CD4-positive, alpha-beta memory T cell (primary cell): ENCODE results near the gene SUMF1. TPM values are rescaled to one million over a fixed set of nuclear protein-coding genes. Genes with fewer than 3 reads are reported as not detected.

Experiments used
- CTCF ChIA-PET: fragments of 350-600 bp; sonication (Branson Sonifier 250); formaldehyde crosslinking; loops from one replicate; lab custom pipeline; 2021; ENCODE audit warnings: inconsistent platforms; ENCODE audit not compliant: partially characterized antibody; lab: Charles Lee
- POLR2A ChIA-PET: fragments of 350-600 bp; sonication (Branson Sonifier 250); formaldehyde crosslinking; loops from one replicate; lab custom pipeline; 2021; ENCODE audit not compliant: partially characterized antibody; lab: Charles Lee
- DNase-seq, 5 donors: peaks; one replicate each; pipeline versions ENCODE4 v3.0.0 to v3.0.0-alpha.2; 2020 to 2022; ENCODE audit warnings: mixed read lengths in 1 of 5
- H3K27ac ChIP-seq: one replicate; pipeline ENCODE4 v1.7.0; 2013; ENCODE audit warnings: low read depth, low read length
- H3K27me3 ChIP-seq: 2 replicates; pipeline ENCODE4 v1.7.0; 2013; ENCODE audit warnings: mild to moderate bottlenecking, low read length, moderate library complexity; ENCODE audit not compliant: insufficient read depth
- H3K36me3 ChIP-seq: 2 replicates; pipeline ENCODE4 v1.7.0; 2013; ENCODE audit warnings: mild to moderate bottlenecking, low read length, moderate library complexity; ENCODE audit not compliant: insufficient read depth
- H3K4me1 ChIP-seq: 2 replicates; pipeline ENCODE4 v1.7.0; 2013; ENCODE audit warnings: mild to moderate bottlenecking, low read length, moderate library complexity; ENCODE audit not compliant: insufficient read depth
- H3K4me3 ChIP-seq, 2 donors: one replicate each; pipeline ENCODE4 v1.7.0; 2013; ENCODE audit warnings: low read length in 2 of 2, mild to moderate bottlenecking in 1 of 2
- H3K9me3 ChIP-seq, 2 donors: one replicate each; pipeline ENCODE4 v1.7.0; 2013; ENCODE audit warnings: low read length in 2 of 2, control low read depth in 1 of 2; ENCODE audit not compliant: control insufficient read depth in 1 of 2
- H3K27ac Mint-ChIP-seq, 7 donors: one replicate each; pipeline ENCODE4 v1.8.0; 2020 to 2021; ENCODE audit warnings: mixed read lengths in 7 of 7, mild to moderate bottlenecking in 6 of 7, inconsistent platforms in 3 of 7, moderate library complexity in 3 of 7
- H3K27me3 Mint-ChIP-seq, 2 donors: one replicate each; pipeline ENCODE4 v1.8.0; 2020 to 2021; ENCODE audit warnings: mixed read lengths in 2 of 2
- H3K36me3 Mint-ChIP-seq, 2 donors: one replicate each; pipeline ENCODE4 v1.8.0; 2020 to 2021; ENCODE audit warnings: mixed read lengths in 2 of 2, inconsistent platforms in 1 of 2, mild to moderate bottlenecking in 1 of 2
- H3K4me1 Mint-ChIP-seq, 4 donors: one replicate each; pipeline ENCODE4 v1.8.0; 2020 to 2021; ENCODE audit warnings: mixed read lengths in 4 of 4, mild to moderate bottlenecking in 1 of 4
- H3K4me3 Mint-ChIP-seq, 8 donors: one replicate each; pipeline ENCODE4 v1.8.0; 2020 to 2021; ENCODE audit warnings: mixed read lengths in 8 of 8, mild to moderate bottlenecking in 7 of 8, moderate library complexity in 6 of 8, inconsistent platforms in 3 of 8
- H3K9me3 Mint-ChIP-seq, 8 donors: one replicate each; pipeline ENCODE4 v1.8.0; 2020 to 2021; ENCODE audit warnings: mixed read lengths in 8 of 8, mild to moderate bottlenecking in 5 of 8, inconsistent platforms in 3 of 8, moderate library complexity in 1 of 8
- intact Hi-C: fragments of 100-400 bp; cut with micrococcal nuclease; formaldehyde crosslinking; loops from one replicate; pipeline ENCODE4 v1.15.1; 2023
- polyA plus RNA-seq, 2 donors: library from polyadenylated mRNA; unstranded; fragments of 300-500 nt; fragmentation: Illumina TruSeq; gene quantifications; one replicate each; pipeline ENCODE4 v1.2.3, GENCODE V29; 2021
- total RNA-seq, 2 experiments: library from RNA; stranded (reverse); gene quantifications; one replicate each; pipeline ENCODE4 v1.2.3, GENCODE V29; 2021

Gene SUMF1
- total and polyA plus RNA-seq, 4 experiments from 2014 or later = 13.9 to 38.3 (median 22.3) TPM

DNA sequence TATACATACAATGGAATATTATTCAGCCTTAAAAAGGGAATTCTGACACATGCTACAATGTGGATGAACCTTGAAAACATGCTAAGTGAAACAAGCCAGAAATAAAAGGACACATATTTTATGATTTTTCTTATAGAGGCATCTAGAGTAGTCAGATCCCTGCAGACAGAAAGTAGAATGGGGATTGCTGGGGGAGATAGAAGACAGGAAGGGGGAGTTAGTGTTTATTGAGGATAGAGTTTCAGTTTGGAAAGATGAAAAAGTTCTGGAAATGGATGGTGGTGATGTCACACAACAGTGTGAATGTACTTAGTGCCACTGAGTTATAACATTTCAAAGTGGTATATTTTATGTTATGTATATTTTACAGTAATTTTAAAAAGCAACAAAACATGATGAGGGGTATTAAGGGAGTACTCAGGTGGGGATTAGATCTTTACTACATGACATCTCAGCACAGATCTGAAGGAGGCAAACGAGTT is 30.8 kb upstream of the SUMF1 start:
- ChIA-PET POLR2A (no interaction called here), CTCF (no interaction called here)
- Mint-ChIP-seq H3K4me1 (peaks cover 30 to 47% (median 36%) of the 10 kb centered on the region in 4 donors), H3K9me3 (no peaks in the 10 kb centered on the region), H3K27ac (peak overlapping the region in 4 of 7 donors; percentile 24 to 71 (median 52)), H3K4me3 (no peak overlapping the region), H3K27me3 (peaks cover 0 to 2% of the 10 kb centered on the region in 2 donors), H3K36me3 (peaks cover 23 to 33% of the 10 kb centered on the region in 2 donors)
- no peak for DNase-seq
- Histone ChIP-seq H3K36me3 (no peaks in the 10 kb centered on the region), H3K27ac (no peak overlapping the region), H3K9me3 (no peaks in the 10 kb centered on the region), H3K27me3 (no peaks in the 10 kb centered on the region), H3K4me1 (peaks cover 32% of the 10 kb centered on the region), H3K4me3 (no peak overlapping the region)
- intact Hi-C loops = loop anchor here (10.0 kb wide), 2 partner anchors 337 to 627 kb away; partner anchors contain the start of gene ARL8B

DNA sequence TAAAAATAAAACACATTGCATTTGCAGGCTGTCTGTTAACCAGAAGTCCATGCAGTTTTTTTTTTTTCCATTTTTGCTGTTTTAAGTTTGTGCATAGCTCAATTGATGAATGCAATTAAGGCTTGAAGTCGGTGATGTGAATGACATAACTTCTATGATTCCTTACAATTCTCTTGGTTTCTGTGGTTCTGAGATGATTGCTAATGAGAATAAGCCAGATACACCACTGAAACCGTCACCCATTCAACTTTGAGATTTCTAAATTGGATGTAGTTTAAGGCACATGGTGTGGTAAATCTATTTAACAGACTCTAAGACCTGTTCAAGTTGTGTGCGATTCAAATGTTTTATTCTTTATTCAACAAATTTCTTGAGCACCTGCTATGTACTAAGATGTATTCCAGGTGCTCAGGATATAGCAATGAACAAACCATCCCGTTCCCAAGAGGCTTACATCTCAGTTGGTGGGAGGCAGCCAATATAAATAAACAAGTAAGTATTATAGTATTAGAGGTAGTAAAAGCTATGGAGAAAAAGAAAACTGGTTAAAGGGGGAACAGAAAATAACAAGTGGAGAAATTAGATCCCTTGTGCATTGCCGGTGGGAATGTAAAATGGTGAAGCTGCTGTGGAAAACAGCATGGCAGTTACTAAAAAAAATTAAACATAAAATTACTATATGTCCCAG is 30.1 kb upstream of the SUMF1 start:
- H3K4me3 Mint-ChIP-seq = no peak overlapping the region

DNA sequence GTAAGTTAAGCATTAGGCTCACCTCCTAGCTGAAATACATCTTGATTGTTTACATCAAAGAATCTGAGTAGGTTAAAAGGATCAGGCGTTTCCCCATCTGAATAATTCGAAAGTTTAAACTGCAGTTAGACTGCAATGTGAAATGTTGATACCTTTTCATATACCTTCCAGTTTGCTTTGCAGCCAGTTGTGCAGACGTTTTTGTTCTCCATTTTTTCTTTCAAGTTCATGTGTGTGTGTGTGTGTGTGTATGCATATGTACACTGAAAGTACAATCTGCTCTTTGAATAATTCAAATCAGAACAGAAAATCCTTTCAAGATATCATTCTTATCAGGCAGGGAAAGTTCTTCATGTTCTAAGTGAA is 29.0 kb upstream of the SUMF1 start:
- Mint-ChIP-seq H3K4me1 (peaks cover 30 to 51% (median 40%) of the 10 kb centered on the region in 4 donors), H3K27ac (peak overlapping the region in 6 of 7 donors; percentile 44 to 94 (median 90)), H3K4me3 (peak overlapping the region in 6 of 8 donors; percentile 70 to 98 (median 96)), H3K36me3 (peaks cover 18 to 28% of the 10 kb centered on the region in 2 donors), H3K9me3 (no peaks in the 10 kb centered on the region), H3K27me3 (peaks cover under 1 to 2% of the 10 kb centered on the region in 2 donors)
- H3K9me3 ChIP-seq = no peaks in the 10 kb centered on the region
- ChIA-PET POLR2A (interaction anchor here (1.6 to 5.6 kb wide), 3 partner anchors 8 to 29 kb away, joined by 7 to 106 read pairs (median 95); partner anchors contain the start of gene SUMF1), CTCF (interaction anchor here (3.5 to 4.4 kb wide), 2 partner anchors 9 to 145 kb away, joined by 27 to 28 read pairs; no protein-coding TSS in a partner anchor)
- no peak for DNase-seq
- H3K36me3 ChIP-seq = no peaks in the 10 kb centered on the region
- intact Hi-C loops = loop anchor here (10.0 kb wide), 2 partner anchors 339 to 629 kb away; partner anchors contain the start of gene ARL8B
- no peaks in the 10 kb centered on the region for H3K27me3 ChIP-seq
- H3K4me3 ChIP-seq = no peak overlapping the region
- no peak overlapping the region for H3K27ac ChIP-seq
- peaks cover 41% of the 10 kb centered on the region for H3K4me1 ChIP-seq

More for the DNA sequence above, 30.1 kb upstream of the SUMF1 start:
- Mint-ChIP-seq H3K4me1 (peaks cover 30 to 52% (median 37%) of the 10 kb centered on the region in 4 donors), H3K27ac (peak overlapping the region in 1 of 7 donors; percentile 58), H3K27me3 (peaks cover 0 to 2% of the 10 kb centered on the region in 2 donors), H3K36me3 (peaks cover 22 to 33% of the 10 kb centered on the region in 2 donors), H3K9me3 (no peaks in the 10 kb centered on the region)
- POLR2A ChIA-PET = interaction anchor here (1.6 kb wide), 1 partner anchor 7 kb away, joined by 7 read pairs; no protein-coding TSS in a partner anchor
- CTCF ChIA-PET = no interaction called here
- DNase-seq = no peak
- Histone ChIP-seq H3K9me3 (no peaks in the 10 kb centered on the region), H3K27me3 (no peaks in the 10 kb centered on the region), H3K4me3 (no peak overlapping the region), H3K36me3 (no peaks in the 10 kb centered on the region), H3K4me1 (peaks cover 35% of the 10 kb centered on the region), H3K27ac (no peak overlapping the region)
- intact Hi-C loops = loop anchor here (10.0 kb wide), 2 partner anchors 338 to 628 kb away; partner anchors contain the start of gene ARL8B

DNA sequence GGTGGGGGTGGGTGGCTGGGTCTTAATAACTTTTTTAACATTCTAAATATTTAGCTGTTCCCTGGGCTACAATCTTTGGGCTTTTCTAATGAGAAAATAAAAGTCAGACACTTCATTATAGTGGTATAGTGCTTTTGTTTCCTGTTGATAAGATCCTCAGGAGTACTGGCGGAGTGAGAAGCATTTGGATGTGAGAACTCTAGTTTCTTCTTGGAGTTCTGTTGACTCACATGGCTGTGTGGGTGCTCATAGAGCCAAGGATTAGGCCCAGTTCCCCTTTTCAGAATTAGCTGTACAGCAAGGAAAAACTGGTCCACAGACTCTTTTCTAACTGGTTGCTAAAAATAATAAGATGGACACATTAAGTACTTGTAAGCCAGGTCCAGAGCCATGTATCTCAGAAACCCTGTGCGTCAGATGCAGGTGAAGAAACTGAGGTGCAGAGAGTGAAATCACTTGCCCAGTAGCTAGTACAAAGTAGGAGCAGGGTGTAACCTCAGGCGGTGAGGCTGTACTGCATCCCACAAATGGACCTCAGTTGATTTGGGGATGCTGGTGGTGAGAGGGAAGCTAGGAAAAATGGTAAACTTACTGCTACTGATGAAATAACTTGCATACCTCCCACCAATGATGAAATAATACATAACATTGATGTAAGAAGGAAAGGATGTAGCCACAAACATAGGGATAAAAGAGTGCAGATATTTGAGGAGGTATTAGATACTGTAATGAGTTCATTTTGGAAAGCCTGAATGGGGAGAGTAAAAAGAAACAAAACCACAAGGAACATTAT is 28.4 kb upstream of the SUMF1 start:
- H3K4me3 Mint-ChIP-seq = peak overlapping the region; percentile 91 to 98 (median 96)
- peaks cover 15 to 25% of the 10 kb centered on the region in 2 donors for H3K36me3 Mint-ChIP-seq
- Histone ChIP-seq H3K27ac (peak overlapping the region; percentile 71), H3K27me3 (no peaks in the 10 kb centered on the region), H3K4me1 (peaks cover 41% of the 10 kb centered on the region), H3K4me3 (peak overlapping the region; percentile 76 to 87), H3K36me3 (no peaks in the 10 kb centered on the region), H3K9me3 (no peaks in the 10 kb centered on the region)
- POLR2A ChIA-PET = interaction anchor here (1.0 to 5.6 kb wide), 6 partner anchors 8 to 72 kb away, joined by 3 to 106 read pairs (median 40); partner anchors contain the start of gene SUMF1
- H3K27me3 Mint-ChIP-seq = peaks cover 2 to 3% of the 10 kb centered on the region in 2 donors
- peaks cover 30 to 51% (median 43%) of the 10 kb centered on the region in 4 donors for H3K4me1 Mint-ChIP-seq
- DNase-seq = no peak
- H3K27ac Mint-ChIP-seq = peak overlapping the region; percentile 18 to 94 (median 90)
- H3K9me3 Mint-ChIP-seq = no peaks in the 10 kb centered on the region
- CTCF ChIA-PET = interaction anchor here (2.6 to 4.4 kb wide), 4 partner anchors 10 to 144 kb away, joined by 13 to 28 read pairs (median 26); no protein-coding TSS in a partner anchor
- intact Hi-C loops = loop anchor here (10.0 kb wide), 2 partner anchors 339 to 629 kb away; partner anchors contain the start of gene ARL8B

DNA sequence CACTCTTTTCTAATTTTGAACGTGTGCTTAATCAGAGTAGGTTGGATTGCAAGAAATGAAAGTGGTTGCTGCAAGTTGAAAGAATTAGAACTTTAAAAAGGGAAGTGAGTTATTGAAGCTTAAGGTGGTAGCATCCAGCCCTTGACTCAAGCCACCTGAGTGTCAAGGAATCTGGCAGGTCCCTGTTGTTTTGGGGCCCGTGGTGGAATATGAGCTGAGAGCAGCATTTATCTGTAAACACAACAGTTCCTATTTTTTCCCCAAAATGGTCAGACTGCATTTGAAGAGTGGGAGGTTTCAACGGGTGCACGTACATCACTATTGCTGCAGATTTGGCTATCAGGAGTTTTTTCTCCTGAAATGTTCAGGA is 27.8 kb upstream of the SUMF1 start:
- CTCF ChIA-PET = interaction anchor here (1.3 to 4.4 kb wide), 5 partner anchors 11 to 532 kb away, joined by 3 to 28 read pairs (median 25); no protein-coding TSS in a partner anchor
- peak overlapping the region; percentile 71 for H3K27ac ChIP-seq

More for the DNA sequence above, 27.8 kb upstream of the SUMF1 start:
- H3K27me3 Mint-ChIP-seq = peaks cover 2 to 3% of the 10 kb centered on the region in 2 donors
- POLR2A ChIA-PET = interaction anchor here (1.0 to 5.6 kb wide), 7 partner anchors 9 to 703 kb away, joined by 3 to 106 read pairs (median 20); partner anchors contain the start of gene SUMF1
- Histone ChIP-seq H3K4me3 (peak overlapping the region; percentile 76 to 87), H3K9me3 (no peaks in the 10 kb centered on the region), H3K36me3 (no peaks in the 10 kb centered on the region), H3K27me3 (no peaks in the 10 kb centered on the region), H3K4me1 (peaks cover 41% of the 10 kb centered on the region)
- peak overlapping the region; percentile 90 to 95 (median 94) for H3K27ac Mint-ChIP-seq
- H3K36me3 Mint-ChIP-seq = peaks cover 9 to 21% of the 10 kb centered on the region in 2 donors
- no peaks in the 10 kb centered on the region for H3K9me3 Mint-ChIP-seq
- no peak for DNase-seq
- H3K4me1 Mint-ChIP-seq = peaks cover 29 to 51% (median 43%) of the 10 kb centered on the region in 4 donors
- intact Hi-C loops = loop anchor here (1.0 to 10.0 kb wide), 6 partner anchors 9 to 1368 kb away; partner anchors contain the start of genes ARL8B, EDEM1 and TRNT1
- H3K4me3 Mint-ChIP-seq = peak overlapping the region; percentile 91 to 98 (median 96)
